IPS-18c (cell line): ENCODE results near the gene CDKN2B.
A peak's percentile ranks its signal among the peaks of the same experiment; 100 is the strongest.
"Not testable (repeated sequence)": the region's sequence is repeated elsewhere in the genome, so short reads cannot be mapped to it uniquely, and the experiment has no call there.

Experiments used
- H3K4me3 ChIP-seq: 2 replicates; pipeline ENCODE4 v1.7.0; 2013; ENCODE audit warnings: low read depth, mild to moderate bottlenecking, low read length, moderate library complexity; ENCODE audit not compliant: insufficient read depth
- H3K9me3 ChIP-seq: one replicate; pipeline ENCODE4 v1.6.1; 2013; ENCODE audit warnings: mild to moderate bottlenecking, low read length, moderate library complexity; ENCODE audit not compliant: control insufficient read depth, insufficient read depth

The CDKN2B gene

DNA sequence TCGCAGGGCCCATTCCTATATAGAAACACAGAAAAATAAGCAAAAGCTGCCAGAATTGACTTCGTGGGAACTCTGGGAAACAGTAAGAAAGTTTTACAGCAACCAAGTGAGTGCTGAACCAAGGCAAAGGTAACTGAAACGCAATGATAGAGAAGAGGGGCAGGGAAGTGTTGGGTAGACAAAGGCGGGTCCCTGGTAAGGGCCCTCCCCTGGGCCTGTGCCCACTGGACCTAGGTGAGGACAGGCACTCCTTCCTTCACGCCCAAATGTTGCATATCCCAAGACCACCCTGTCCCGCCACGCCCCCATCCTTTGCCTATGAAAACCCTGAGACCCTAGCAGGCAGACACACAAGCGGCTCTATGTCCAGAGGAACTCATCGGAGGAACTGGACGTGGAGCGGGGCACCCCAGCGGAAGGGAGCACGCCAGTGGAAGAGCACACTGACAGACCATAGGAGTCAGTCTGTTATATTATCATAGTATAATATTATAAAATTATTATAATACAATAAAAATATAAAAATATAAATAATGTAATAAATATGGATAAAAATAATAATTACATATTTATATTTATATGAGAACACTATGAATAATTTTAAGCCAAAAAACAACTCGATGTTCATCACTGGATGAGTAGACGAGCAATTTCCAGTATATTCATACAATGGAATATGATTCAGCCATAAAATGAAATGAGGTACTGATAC, 42.8 kb downstream of the CDKN2B start:
- no peak overlapping the region for H3K4me3 ChIP-seq
- no peaks in the 10 kb centered on the region for H3K9me3 ChIP-seq

DNA sequence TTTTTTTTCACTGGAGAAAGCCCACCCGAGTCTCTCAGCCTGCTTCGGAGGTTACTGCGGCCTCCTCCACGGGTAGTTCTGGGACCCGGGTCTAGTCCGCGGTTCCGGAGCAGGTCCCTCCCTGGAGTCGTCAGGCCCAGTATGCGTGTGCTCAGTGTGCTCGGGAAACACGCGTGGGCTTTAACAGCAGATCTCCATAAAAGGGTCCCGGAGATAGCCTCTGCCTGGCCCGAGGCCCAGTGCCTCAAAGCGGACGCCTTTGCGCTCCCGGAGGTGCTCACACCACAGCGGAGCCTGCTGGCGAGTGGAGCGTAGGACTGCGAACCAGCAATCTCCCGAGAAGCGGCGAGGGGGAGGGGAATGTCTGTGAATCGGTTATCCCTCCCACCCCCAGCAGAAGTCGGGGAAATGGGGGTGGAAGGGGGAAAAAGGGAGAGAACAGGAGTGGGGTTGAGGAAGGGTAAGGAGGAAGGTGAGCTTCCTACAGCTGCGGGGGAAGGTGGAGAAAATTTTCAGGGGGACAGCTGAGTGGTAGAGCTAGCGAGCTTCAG, 43.6 kb downstream of the CDKN2B start:
- Histone ChIP-seq H3K4me3 (peak overlapping the region; percentile 21; the same call in 1 of the 2 replicates), H3K9me3 (no peaks in the 10 kb centered on the region)

DNA sequence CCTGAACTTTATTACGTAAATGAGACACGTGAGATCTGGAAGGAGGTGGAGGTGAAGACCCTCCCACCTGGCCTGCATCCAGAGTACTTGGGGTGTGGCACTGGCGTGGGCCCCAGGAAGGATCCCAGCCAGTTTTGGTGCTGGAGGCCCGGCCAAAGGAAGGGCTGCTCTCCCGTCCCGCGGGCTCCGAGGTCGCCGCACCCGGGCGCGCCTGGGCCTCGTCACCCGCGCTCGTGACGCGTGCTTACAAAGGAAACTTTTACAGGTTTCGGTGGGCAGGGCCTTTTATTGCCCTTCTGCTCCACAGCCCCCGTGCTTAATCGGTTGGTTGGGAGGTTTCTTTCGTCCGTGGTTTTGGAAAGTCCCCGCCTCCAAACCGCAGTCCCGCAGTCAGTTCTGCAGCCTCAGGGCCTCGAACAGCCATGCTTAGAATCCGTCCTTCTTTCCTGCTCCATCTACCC, 44.1 kb downstream of the CDKN2B start:
- Histone ChIP-seq H3K9me3 (no peaks in the 10 kb centered on the region), H3K4me3 (peak overlapping the region; percentile 21; the same call in 1 of the 2 replicates)

DNA sequence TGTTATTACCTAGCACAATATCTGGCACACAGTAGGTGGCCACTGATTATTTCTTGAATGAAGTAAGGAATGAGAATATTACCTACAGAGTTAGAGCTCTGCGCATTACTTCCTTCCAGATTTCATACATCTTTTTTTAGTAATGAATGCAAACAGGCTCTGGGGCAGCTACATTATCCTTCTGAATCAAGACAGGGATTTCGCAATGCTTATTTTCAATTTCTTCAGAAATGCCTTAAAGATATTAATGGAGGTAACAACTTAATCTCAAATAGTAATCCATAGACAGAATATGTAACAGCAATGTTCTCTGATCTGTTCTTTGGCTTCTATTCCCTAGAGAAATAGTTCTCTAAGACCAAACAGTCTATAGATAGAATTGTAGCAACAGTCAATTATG, 47.5 kb downstream of the CDKN2B start:
- H3K4me3 ChIP-seq: no peak overlapping the region
- no peaks in the 10 kb centered on the region for H3K9me3 ChIP-seq

DNA sequence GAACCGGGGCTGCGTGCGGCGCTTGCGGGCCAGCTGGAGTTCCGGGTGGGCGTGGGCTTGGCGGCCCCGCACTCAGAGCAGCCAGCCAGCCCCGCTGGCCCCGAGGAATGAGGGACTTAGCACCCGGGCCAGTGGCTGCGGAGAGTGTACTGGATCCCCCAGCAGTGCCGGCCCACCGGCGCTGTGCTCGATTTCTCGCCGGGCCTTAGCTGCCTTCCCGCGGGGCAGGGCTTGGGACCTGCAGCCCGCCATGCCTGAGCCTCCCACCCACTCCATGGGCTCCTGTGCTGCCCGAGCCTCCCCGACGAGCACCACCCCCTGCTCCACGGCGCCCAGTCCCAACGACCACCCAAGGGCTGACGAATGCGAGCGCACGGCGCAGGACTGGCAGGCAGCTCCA, 49.8 kb downstream of the CDKN2B start:
- H3K4me3 ChIP-seq, H3K9me3 ChIP-seq: not testable (repeated sequence)

DNA sequence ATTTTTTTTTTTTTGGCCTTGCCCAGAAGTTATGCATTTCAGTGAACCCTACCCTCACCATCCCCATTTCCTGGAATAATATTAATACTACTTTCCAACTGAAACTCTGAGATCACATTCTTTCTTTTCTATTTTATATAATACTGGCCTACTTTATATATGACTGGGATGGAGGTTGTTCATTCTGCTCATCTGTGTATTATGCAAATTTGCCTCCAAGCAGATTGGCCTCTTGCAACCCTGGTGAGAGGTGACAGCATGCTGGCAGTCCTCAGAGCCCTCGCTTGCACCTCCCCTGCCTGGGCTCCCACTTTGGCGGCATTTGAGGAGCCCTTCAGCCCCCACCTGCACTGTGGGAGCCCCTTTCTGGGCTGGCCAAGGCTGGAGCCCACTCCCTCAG, 50.3 kb downstream of the CDKN2B start:
- H3K9me3 ChIP-seq: no peaks in the 10 kb centered on the region
- H3K4me3 ChIP-seq: no peak overlapping the region
